A673 (cell line): ENCODE results near the gene CENPS. TPM values are rescaled to one million over a fixed set of nuclear protein-coding genes. Genes with fewer than 3 reads are reported as not detected.

Experiments
- BruUV-seq: library from RNA; stranded (reverse); fragments of 400-500 nt; replicated peaks from 2 replicates; lab custom pipeline; 2021; lab: Mats Ljungman, UMichigan
- CTCF ChIA-PET: fragments of 300-600 bp; sonication (Branson Sonifier 250); formaldehyde crosslinking; loops from one replicate; lab custom pipeline; 2022; ENCODE audit warnings: antibody characterized with exemption; lab: Charles Lee
- POLR2A ChIA-PET: fragments of 300-600 bp; sonication (Branson Sonifier 250); formaldehyde crosslinking; loops from one replicate; lab custom pipeline; 2022; ENCODE audit warnings: antibody characterized with exemption; ENCODE audit not compliant: low non-redundant PET; lab: Charles Lee
- DNase-seq: peaks from one replicate; pipeline ENCODE4 v3.0.0-alpha.2; 2015; ENCODE audit warnings: low spot score
- H3K27ac ChIP-seq: fragments of 200-600 bp; sonication (generic); 2 replicates; pipeline ENCODE4 v1.5.1; 2016; ENCODE audit warnings: mixed run types, low read depth, mild to moderate bottlenecking, mixed read lengths, antibody characterized with exemption, low read length; ENCODE audit not compliant: poor library complexity, severe bottlenecking
- H3K27me3 ChIP-seq: fragments of 200-600 bp; sonication (generic); replicated peaks from 2 replicates; pipeline ENCODE4 v1.6.1; 2017; ENCODE audit warnings: mixed run types, low read depth, mild to moderate bottlenecking, mixed read lengths, antibody characterized with exemption, low read length; ENCODE audit not compliant: insufficient read depth, poor library complexity
- H3K36me3 ChIP-seq: fragments of 200-600 bp; sonication (generic); 2 replicates; pipeline ENCODE4 v1.6.1; 2016; ENCODE audit warnings: mixed run types, mild to moderate bottlenecking, mixed read lengths, antibody characterized with exemption, low read length; ENCODE audit not compliant: insufficient read depth, poor library complexity, severe bottlenecking
- H3K4me1 ChIP-seq: fragments of 200-600 bp; sonication (generic); 2 replicates; pipeline ENCODE4 v1.6.1; 2017; ENCODE audit warnings: mixed run types, mild to moderate bottlenecking, mixed read lengths, antibody characterized with exemption, low read length; ENCODE audit not compliant: insufficient read depth, poor library complexity, severe bottlenecking
- H3K4me3 ChIP-seq: fragments of 200-600 bp; sonication (generic); 2 replicates; pipeline ENCODE4 v1.5.1; 2016; ENCODE audit warnings: low read depth, mixed run types, mild to moderate bottlenecking, mixed read lengths, low read length; ENCODE audit not compliant: poor library complexity, severe bottlenecking
- H3K9me3 ChIP-seq: fragments of 200-600 bp; sonication (generic); 2 replicates; pipeline ENCODE4 v1.6.1; 2016; ENCODE audit warnings: mixed run types, low read depth, mild to moderate bottlenecking, mixed read lengths, antibody characterized with exemption, low read length; ENCODE audit not compliant: poor library complexity, severe bottlenecking
- CTCF ChIP-seq: fragments of 300-800, 200-600 bp; sonication (generic); conservative IDR thresholded peaks from 2 replicates; pipeline ENCODE4 v1.5.1; 2017; ENCODE audit warnings: low read depth, mild to moderate bottlenecking, antibody characterized with exemption, low read length, moderate library complexity, mixed read lengths
- EZH2 ChIP-seq: fragments of 200-600 bp; sonication (generic); IDR thresholded peaks from 2 replicates; pipeline ENCODE4 v1.6.1; 2017; ENCODE audit warnings: borderline replicate concordance, low read depth, mild to moderate bottlenecking, mixed read lengths, antibody characterized with exemption, low read length; ENCODE audit not compliant: poor library complexity, severe bottlenecking
- intact Hi-C: fragments of 100-400 bp; cut with micrococcal nuclease; formaldehyde crosslinking; loops from one replicate; pipeline ENCODE4 v1.10.0; 2022; ENCODE audit not compliant: unreplicated experiment
- total RNA-seq: library from RNA; stranded (reverse); gene quantifications from 2 replicates; pipeline ENCODE4 v1.2.3, GENCODE V29; 2021

CENPS gene
- total RNA-seq, 1 experiment from 2014 or later = 42.2 TPM

GRCh38 chr1:10429868-10430215 lies 391 bp upstream of the CENPS start:
- H3K9me3 ChIP-seq = no peaks in the 10 kb centered on the region
- H3K27ac ChIP-seq = peak overlapping the region; percentile 90
- no peaks in the 10 kb centered on the region for H3K36me3 ChIP-seq
- ChIA-PET CTCF (interaction anchor here (0.5 to 2.5 kb wide), 4 partner anchors 12 to 64 kb away, joined by 3 to 24 read pairs (median 8); no protein-coding TSS in a partner anchor), POLR2A (interaction anchor here (0.7 kb wide), 1 partner anchor 345 kb away, joined by 9 read pairs; no protein-coding TSS in a partner anchor)
- TF ChIP-seq CTCF (no peak), EZH2 (no peak)
- DNase-seq = no peak
- intact Hi-C loops = loop anchor here (1.0 to 10.0 kb wide), 5 partner anchors 42 to 805 kb away; partner anchors contain the start of genes DFFA and PEX14
- peak overlapping the region; percentile 90 for H3K4me3 ChIP-seq
- H3K4me1 ChIP-seq = peaks cover 5% of the 10 kb centered on the region
- no peaks in the 10 kb centered on the region for H3K27me3 ChIP-seq
- no TSS peak for BruUV-seq

GRCh38 chr1:10431070-10431730 lies 967 bp downstream of the CENPS start:
- TSS peak; percentile 76 for BruUV-seq
- Histone ChIP-seq H3K9me3 (no peaks in the 10 kb centered on the region), H3K4me3 (peak overlapping the region; percentile 90), H3K27ac (peak overlapping the region; percentile 90), H3K36me3 (no peaks in the 10 kb centered on the region), H3K4me1 (peaks cover 5% of the 10 kb centered on the region), H3K27me3 (no peaks in the 10 kb centered on the region)
- TF ChIP-seq EZH2 (no peak), CTCF (no peak)
- POLR2A ChIA-PET = interaction anchor here (0.6 kb wide), 1 partner anchor 598 kb away, joined by 7 read pairs; no protein-coding TSS in a partner anchor
- intact Hi-C loops = loop anchor here (5.0 kb wide), 1 partner anchor 41 kb away; the partner anchor contains the start of genes DFFA and PEX14
- peak; percentile 37 for DNase-seq
- CTCF ChIA-PET = interaction anchor here (0.6 to 2.5 kb wide), 3 partner anchors 63 to 126 kb away, joined by 3 to 24 read pairs (median 5); no protein-coding TSS in a partner anchor

GRCh38 chr1:10432910-10433700 lies 2.9 kb downstream of the CENPS start:
- BruUV-seq = no TSS peak
- H3K9me3 ChIP-seq = no peaks in the 10 kb centered on the region
- no peak overlapping the region for H3K4me3 ChIP-seq
- H3K4me1 ChIP-seq = peaks cover 5% of the 10 kb centered on the region
- H3K36me3 ChIP-seq = no peaks in the 10 kb centered on the region
- POLR2A ChIA-PET = no interaction called here
- TF ChIP-seq EZH2 (no peak), CTCF (no peak)
- H3K27ac ChIP-seq = no peak overlapping the region
- intact Hi-C loops = loop anchor here (5.0 kb wide), 1 partner anchor 39 kb away; the partner anchor contains the start of genes DFFA and PEX14
- no peaks in the 10 kb centered on the region for H3K27me3 ChIP-seq
- CTCF ChIA-PET = no interaction called here
- DNase-seq = no peak
